Measurements from ENCODE around the gene RBBP8NL. TPM values are rescaled to one million over a fixed set of nuclear protein-coding genes. Genes with fewer than 3 reads are reported as not detected.

Gene RBBP8NL
- total and polyA plus RNA-seq, 9 of the 15 experiments (the other 6 are each of a cell fraction or from before 2014, with no cell fraction given) = not detected

GRCh38 chr20:62382306-62383198, 44.8 kb downstream of the RBBP8NL start:
- FAIRE-seq (peak; percentile 87), DNase-seq (ENCODE audit: extremely low read depth in 1 of 4, low spot score in 3 of 4) (peak; percentile 76 to 88 (median 82)), ATAC-seq (peak; percentile 87)
- no peak overlapping the region for H3K9ac ChIP-seq (ENCODE audit: insufficient read depth in 1 of 2, low read depth in 2 of 2, low read length in 2 of 2)
- no TSS peak for BruUV-seq (replicated peaks)
- intact Hi-C loops (cut with micrococcal nuclease) = loop anchor here (1.0 to 10.0 kb wide), 2 partner anchors 80 to 238 kb away; partner anchors contain the start of genes ADRM1, PSMA7 and SS18L1
- peaks cover 2% of the 10 kb centered on the region; the same call in 1 of the 2 replicates for H3K9me3 ChIP-seq (replicated peaks; ENCODE audit: control insufficient read depth, insufficient read depth, low read depth, low read length)
- POLR2A ChIA-PET = interaction anchor here (0.5 to 1.4 kb wide), 4 partner anchors 11 to 406 kb away, joined by 3 to 6 read pairs (median 4); no protein-coding TSS in a partner anchor
- no peak overlapping the region for H3K4me3 ChIP-seq
- H3K4me1 ChIP-seq (replicated peaks in 1 of 2; ENCODE audit: control insufficient read depth in 2 of 2, insufficient read depth in 2 of 2, low read length in 2 of 2) = peaks cover 2 to 40% of the 10 kb centered on the region in 2 experiments; a peak in 3 of 5 replicates
- H4K20me1 ChIP-seq (replicated peaks; ENCODE audit: control insufficient read depth, insufficient read depth, low read length) = peaks cover 7% of the 10 kb centered on the region
- no peak overlapping the region for H3K27ac ChIP-seq (ENCODE audit: extremely low read depth, low read depth, low read length)
- CTCF ChIA-PET (ENCODE audit: low intra/inter-chr PET ratio) = interaction anchor here (0.5 to 1.9 kb wide), 4 partner anchors 80 to 372 kb away, joined by 3 to 14 read pairs (median 3); partner anchors contain the start of gene ADRM1
- H3K27me3 ChIP-seq (ENCODE audit: control insufficient read depth in 2 of 2, insufficient read depth in 2 of 2, low read length in 2 of 2) = no peaks in the 10 kb centered on the region
- peaks cover 32% of the 10 kb centered on the region for H3K36me3 ChIP-seq (ENCODE audit: control insufficient read depth, insufficient read depth, low read length)
- WGBS (ENCODE audit: insufficient coverage, low coverage, missing lambda C conversion rate) = 46% methylated on average over 18 of the region's 18 CpGs
- in situ Hi-C loops (cut with MboI) = no loop called here
- H2AFZ ChIP-seq (ENCODE audit: low read depth, low read length) = no peak overlapping the region
- H3K79me2 ChIP-seq (ENCODE audit: control insufficient read depth, insufficient read depth, low read length) = peaks cover 36% of the 10 kb centered on the region
- H3K4me2 ChIP-seq (ENCODE audit: insufficient read depth, low read length) = no peak overlapping the region
- no peaks in the 10 kb centered on the region for H3K9me1 ChIP-seq (ENCODE audit: control insufficient read depth, insufficient read depth, low read length)
- no peak for TF ChIP-seq ZNF217 (CRISPR knock-in tag; IDR thresholded peaks at IDR 0.05)
- TF ChIP-seq ZNF24 (IDR thresholded peaks at IDR 0.05) = no peak
- no peak for TF ChIP-seq PPARD (CRISPR knock-in tag; IDR thresholded peaks at IDR 0.05)
- TF ChIP-seq GABPB1 (CRISPR knock-in tag; IDR thresholded peaks at IDR 0.05) = peak; percentile 68; the same call in 1 of the 2 replicates
- TF ChIP-seq ZNF263 (CRISPR knock-in tag; IDR thresholded peaks at IDR 0.05; ENCODE audit: borderline replicate concordance) = peak; percentile 41; the same call in 1 of the 2 replicates
- peak; percentile 73 for TF ChIP-seq CTBP1 (IDR thresholded peaks at IDR 0.05; ENCODE audit: borderline replicate concordance)
- peak; percentile 61 for TF ChIP-seq L3MBTL2 (IDR thresholded peaks at IDR 0.05)
- no peak for TF ChIP-seq NFATC3 (IDR thresholded peaks at IDR 0.05)
- peak in 1 of 2 experiments; percentile 47; a peak in 1 of 4 replicates for TF ChIP-seq RCOR1 (IDR thresholded peaks at IDR 0.05; ENCODE audit: borderline replicate concordance in 1 of 2, low read depth in 2 of 2, low read length in 2 of 2)
- peak; percentile 80 for TF ChIP-seq VEZF1 (CRISPR knock-in tag; IDR thresholded peaks at IDR 0.05)
- TF ChIP-seq DEAF1 (CRISPR knock-in tag; IDR thresholded peaks at IDR 0.05) = peak; percentile 23; the same call in 1 of the 2 replicates
- TF ChIP-seq CREB1 (IDR thresholded peaks at IDR 0.05) = no peak
- peak; percentile 49; the same call in 1 of the 2 replicates for TF ChIP-seq CREB1 (CRISPR knock-in tag; IDR thresholded peaks at IDR 0.05)
- no peak for TF ChIP-seq ZNF696 (CRISPR knock-in tag; conservative IDR thresholded peaks at IDR 0.05)
- peak; percentile 96 to 97 (median 97) for TF ChIP-seq CTCF (IDR thresholded peaks at IDR 0.05 in 2 of 3, conservative IDR thresholded peaks at IDR 0.05 in 1 of 3; ENCODE audit: insufficient read depth in 2 of 3, low read depth in 1 of 3, low read length in 3 of 3)
- TF ChIP-seq MCM2 (IDR thresholded peaks at IDR 0.05; ENCODE audit: low read depth) = no peak

Data from K562 (cell line).